ENCODE measurements around the gene CERKL. TPM values are rescaled to one million over a fixed set of nuclear protein-coding genes. Genes with fewer than 3 reads are reported as not detected.

CERKL gene
- total RNA-seq, 1 donor, result 0.27 TPM

GRCh38 chr2:181616715-181617114 is 40.2 kb downstream of the CERKL start:
- DNase-seq (ENCODE audit: low read depth), result no peak
- TF ChIP-seq, protein P1, sequence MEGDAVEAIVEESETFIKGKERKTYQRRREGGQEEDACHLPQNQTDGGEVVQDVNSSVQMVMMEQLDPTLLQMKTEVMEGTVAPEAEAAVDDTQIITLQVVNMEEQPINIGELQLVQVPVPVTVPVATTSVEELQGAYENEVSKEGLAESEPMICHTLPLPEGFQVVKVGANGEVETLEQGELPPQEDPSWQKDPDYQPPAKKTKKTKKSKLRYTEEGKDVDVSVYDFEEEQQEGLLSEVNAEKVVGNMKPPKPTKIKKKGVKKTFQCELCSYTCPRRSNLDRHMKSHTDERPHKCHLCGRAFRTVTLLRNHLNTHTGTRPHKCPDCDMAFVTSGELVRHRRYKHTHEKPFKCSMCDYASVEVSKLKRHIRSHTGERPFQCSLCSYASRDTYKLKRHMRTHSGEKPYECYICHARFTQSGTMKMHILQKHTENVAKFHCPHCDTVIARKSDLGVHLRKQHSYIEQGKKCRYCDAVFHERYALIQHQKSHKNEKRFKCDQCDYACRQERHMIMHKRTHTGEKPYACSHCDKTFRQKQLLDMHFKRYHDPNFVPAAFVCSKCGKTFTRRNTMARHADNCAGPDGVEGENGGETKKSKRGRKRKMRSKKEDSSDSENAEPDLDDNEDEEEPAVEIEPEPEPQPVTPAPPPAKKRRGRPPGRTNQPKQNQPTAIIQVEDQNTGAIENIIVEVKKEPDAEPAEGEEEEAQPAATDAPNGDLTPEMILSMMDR (IDR thresholded peaks at IDR 0.05; ENCODE audit: insufficient read depth, low read length), result no peak
- no peak overlapping the region for H3K4me3 ChIP-seq (ENCODE audit: low read depth, low read length)

GRCh38 chr2:181614874-181615638 is 41.8 kb downstream of the CERKL start:
- TF ChIP-seq, protein P1 (IDR thresholded peaks at IDR 0.05; ENCODE audit: insufficient read depth, low read length), result no peak
- DNase-seq (ENCODE audit: low read depth), result no peak
- no peak overlapping the region for H3K4me3 ChIP-seq (ENCODE audit: low read depth, low read length)

- TF ChIP-seq, protein P1 (IDR thresholded peaks at IDR 0.05; ENCODE audit: insufficient read depth, low read length), result no peak
- no peak overlapping the region for H3K4me3 ChIP-seq (ENCODE audit: low read depth, low read length)
- no peak for DNase-seq (ENCODE audit: low read depth)
Observed at GRCh38 chr2:181613241-181613640, 43.7 kb downstream of the CERKL start.

DNA sequence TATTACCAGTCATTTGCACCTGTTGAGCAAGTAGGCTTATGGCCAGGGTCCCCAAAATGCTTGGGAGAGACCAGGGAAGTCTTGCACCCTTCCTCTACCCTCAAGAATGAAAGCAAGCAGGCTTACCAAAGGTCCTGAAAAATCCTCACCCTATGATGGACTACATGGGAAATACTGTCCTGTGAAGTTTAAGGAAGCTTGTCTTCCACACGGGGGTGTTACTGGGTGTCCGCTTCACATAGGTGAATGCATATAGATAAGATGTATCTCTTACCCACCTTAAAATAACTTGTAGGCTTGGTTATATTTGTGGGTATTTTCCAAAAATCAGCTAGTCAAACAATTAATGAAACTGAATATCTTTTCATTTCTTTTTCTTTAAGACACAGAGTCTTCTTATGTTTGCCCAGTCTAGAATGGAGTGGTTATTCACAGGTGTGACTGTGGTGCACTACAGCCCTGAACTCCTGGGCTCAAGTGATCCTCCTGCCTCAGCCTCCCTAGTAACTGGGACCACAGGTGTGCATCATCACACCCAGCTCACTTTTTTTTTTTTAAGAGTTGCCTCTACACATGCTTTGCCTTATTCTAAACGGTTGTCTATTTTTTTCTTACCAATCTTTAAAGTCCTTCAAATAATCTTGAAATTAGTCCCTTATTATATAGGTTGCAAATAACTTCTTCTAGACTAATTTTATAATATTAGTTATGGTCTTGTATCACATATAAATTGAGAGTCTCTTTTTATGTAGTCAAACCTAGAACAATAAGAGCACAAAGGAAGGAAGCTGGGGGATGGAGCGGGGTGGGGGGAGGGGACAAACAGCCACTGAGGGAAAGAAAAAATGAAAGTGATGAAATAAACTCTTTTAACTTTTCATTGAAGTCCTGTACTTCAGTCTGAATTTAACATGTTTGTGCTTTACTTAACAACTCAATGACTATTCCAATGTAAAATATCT is 49.0 kb downstream of the CERKL start:
- TF ChIP-seq, protein P1 (IDR thresholded peaks at IDR 0.05; ENCODE audit: insufficient read depth, low read length), result no peak
- H3K4me3 ChIP-seq (ENCODE audit: low read depth, low read length), result no peak overlapping the region
- DNase-seq (ENCODE audit: low read depth), result no peak

DNA sequence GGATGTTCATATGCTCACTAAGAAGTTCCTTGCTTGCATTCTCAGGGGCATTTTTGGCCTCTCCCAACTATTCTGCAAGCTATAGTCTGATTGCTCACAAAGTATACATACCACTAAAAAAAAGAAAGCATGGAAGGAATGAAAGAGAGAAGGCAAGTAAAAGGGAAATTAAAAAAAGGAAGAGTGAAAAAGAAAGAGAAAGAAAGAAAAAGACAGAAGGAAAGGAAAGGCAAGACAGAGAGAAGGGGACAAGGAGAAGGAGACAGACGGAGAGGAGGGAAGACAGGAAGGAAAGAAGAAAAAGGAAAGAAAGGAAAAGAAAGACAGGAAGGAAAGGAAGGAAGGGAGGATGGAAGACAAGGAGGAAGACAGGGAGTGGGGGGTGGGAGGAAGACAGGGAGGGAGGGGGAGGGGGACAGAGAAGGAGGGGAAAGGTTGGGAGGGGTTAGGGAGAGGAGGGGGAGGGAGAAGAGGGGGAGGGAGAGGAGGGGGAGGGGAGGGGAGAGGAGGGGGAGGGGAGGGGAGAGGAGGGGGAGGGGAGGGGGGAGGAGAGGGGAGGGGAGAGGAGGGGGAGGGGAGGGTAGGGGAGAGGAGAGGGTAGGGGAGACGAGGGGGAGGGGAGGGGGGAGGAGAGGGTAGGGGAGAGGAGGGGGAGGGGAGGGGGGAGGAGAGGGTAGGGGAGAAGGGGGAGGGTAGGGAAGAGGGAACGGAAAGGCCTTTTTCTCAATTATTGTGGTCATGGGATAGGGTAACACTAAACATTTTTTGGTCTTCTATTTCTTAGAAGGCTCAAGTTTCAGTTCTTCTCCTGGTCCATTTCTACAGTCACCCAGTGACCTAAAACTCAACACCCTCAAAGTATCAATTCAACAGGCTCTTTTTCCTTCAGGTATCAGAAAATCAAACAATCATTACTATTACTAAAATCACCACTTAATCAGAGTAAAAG is 50.7 kb downstream of the CERKL start:
- H3K4me3 ChIP-seq (ENCODE audit: low read depth, low read length), result no peak overlapping the region
- DNase-seq (ENCODE audit: low read depth), result no peak
- TF ChIP-seq, protein P1 (IDR thresholded peaks at IDR 0.05; ENCODE audit: insufficient read depth, low read length), result no peak

GRCh38 chr2:181602017-181602416 is 54.9 kb downstream of the CERKL start:
- H3K4me3 ChIP-seq (ENCODE audit: low read depth, low read length), result no peak overlapping the region
- DNase-seq (ENCODE audit: low read depth), result no peak
- TF ChIP-seq, protein P1 (IDR thresholded peaks at IDR 0.05; ENCODE audit: insufficient read depth, low read length), result no peak

Data from fibroblast of the aortic adventitia (primary cell).